Stimulated activated CD8-positive, alpha-beta memory T cell treated with anti-CD3 and anti-CD28 coated beads, Interleukin-7, amount 100 ng/mL, for 24 hours (primary cell): Measurements from ENCODE around the gene UNC50.

Experiments
- DNase-seq: peaks from one replicate; pipeline ENCODE4 v3.0.0-alpha.2; 2020; ENCODE audit warnings: low read depth

Gene UNC50

GRCh38 chr2:98665677-98666076 is 57.3 kb downstream of the UNC50 start:
- DNase-seq, result no peak
